KOPT-K1 (cell line): ENCODE results near the gene HBA1.
"Not testable (repeated sequence)": the region's sequence is repeated elsewhere in the genome, so short reads cannot be mapped to it uniquely, and the experiment has no call there.

Source experiments
- H3K27ac ChIP-seq: fragments of 200-600 bp; sonication (generic); 2 replicates; pipeline ENCODE4 v1.5.1; 2016; ENCODE audit warnings: antibody characterized with exemption, mild to moderate bottlenecking, low read depth, low read length; ENCODE audit not compliant: poor library complexity, severe bottlenecking
- H3K36me3 ChIP-seq: fragments of 200-600 bp; sonication (generic); 2 replicates; pipeline ENCODE4 v1.5.1; 2017; ENCODE audit warnings: antibody characterized with exemption, mild to moderate bottlenecking, low read length, moderate library complexity; ENCODE audit not compliant: insufficient read depth
- H3K9me3 ChIP-seq: fragments of 200-600 bp; sonication (generic); 2 replicates; pipeline ENCODE4 v1.5.1; 2017; ENCODE audit warnings: antibody characterized with exemption, low read length, mild to moderate bottlenecking; ENCODE audit not compliant: insufficient read depth, poor library complexity, severe bottlenecking

Gene HBA1

DNA sequence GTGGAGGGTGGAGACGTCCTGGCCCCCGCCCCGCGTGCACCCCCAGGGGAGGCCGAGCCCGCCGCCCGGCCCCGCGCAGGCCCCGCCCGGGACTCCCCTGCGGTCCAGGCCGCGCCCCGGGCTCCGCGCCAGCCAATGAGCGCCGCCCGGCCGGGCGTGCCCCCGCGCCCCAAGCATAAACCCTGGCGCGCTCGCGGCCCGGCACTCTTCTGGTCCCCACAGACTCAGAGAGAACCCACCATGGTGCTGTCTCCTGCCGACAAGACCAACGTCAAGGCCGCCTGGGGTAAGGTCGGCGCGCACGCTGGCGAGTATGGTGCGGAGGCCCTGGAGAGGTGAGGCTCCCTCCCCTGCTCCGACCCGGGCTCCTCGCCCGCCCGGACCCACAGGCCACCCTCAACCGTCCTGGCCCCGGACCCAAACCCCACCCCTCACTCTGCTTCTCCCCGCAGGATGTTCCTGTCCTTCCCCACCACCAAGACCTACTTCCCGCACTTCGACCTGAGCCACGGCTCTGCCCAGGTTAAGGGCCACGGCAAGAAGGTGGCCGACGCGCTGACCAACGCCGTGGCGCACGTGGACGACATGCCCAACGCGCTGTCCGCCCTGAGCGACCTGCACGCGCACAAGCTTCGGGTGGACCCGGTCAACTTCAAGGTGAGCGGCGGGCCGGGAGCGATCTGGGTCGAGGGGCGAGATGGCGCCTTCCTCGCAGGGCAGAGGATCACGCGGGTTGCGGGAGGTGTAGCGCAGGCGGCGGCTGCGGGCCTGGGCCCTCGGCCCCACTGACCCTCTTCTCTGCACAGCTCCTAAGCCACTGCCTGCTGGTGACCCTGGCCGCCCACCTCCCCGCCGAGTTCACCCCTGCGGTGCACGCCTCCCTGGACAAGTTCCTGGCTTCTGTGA, at the start of gene HBA1:
Gene HBA1 (plus strand): TSS at position 204 of the 906 bp plus-strand sequence. CDS start 37 bp downstream, at position 241.
- not testable (repeated sequence) for H3K36me3 ChIP-seq, H3K27ac ChIP-seq, H3K9me3 ChIP-seq

DNA sequence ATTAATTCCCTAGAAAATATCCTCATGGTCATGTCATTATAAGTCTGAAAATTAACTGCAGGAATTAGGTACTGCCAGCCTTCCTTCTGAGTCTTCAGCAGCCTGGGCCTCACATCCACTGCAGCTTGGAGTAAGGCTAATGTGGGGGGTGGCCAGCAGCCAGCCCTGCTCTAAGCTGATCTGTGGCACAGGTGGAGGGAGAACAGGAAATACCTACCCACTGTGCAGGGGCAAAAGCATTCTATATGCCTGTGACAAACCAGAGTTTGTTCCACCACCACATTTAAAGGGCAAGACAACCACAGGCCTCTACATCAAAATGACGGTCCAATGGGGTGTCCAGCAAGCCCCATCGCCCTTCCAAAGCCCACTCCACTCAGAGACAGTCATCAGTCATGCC, 47.4 kb upstream of the HBA1 start:
- H3K27ac ChIP-seq: peak overlapping the region; percentile 41
- H3K36me3 ChIP-seq: peaks cover 8% of the 10 kb centered on the region; the same call in 1 of the 2 replicates
- H3K9me3 ChIP-seq: no peaks in the 10 kb centered on the region

GRCh38 chr16:130533-131173, 45.8 kb upstream of the HBA1 start:
- Histone ChIP-seq H3K36me3 (no peaks in the 10 kb centered on the region), H3K9me3 (no peaks in the 10 kb centered on the region), H3K27ac (no peak overlapping the region)

DNA sequence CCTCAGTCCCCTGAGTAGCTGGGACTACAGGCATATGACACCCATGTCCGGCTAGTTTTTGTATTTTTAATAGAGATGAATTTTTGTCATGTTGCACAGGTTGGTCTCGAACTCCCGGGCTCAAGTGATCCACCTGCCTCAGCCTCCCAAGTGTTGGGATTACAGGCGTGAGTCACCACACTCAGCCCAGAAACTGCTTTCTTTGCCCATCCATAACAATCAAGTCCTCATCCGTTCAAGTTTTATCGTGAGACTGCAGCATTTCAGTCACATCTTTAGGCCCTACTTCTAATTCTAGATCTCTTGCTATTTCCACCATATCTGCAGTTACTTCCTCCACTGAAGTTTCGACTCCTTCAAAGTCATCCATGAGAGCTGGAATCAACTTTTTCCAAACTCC, 44.4 kb upstream of the HBA1 start:
- H3K36me3 ChIP-seq: no peaks in the 10 kb centered on the region
- H3K9me3 ChIP-seq: no peaks in the 10 kb centered on the region
- no peak overlapping the region for H3K27ac ChIP-seq

GRCh38 chr16:133716-134115, 42.8 kb upstream of the HBA1 start:
- H3K9me3 ChIP-seq: no peaks in the 10 kb centered on the region
- no peaks in the 10 kb centered on the region for H3K36me3 ChIP-seq

DNA sequence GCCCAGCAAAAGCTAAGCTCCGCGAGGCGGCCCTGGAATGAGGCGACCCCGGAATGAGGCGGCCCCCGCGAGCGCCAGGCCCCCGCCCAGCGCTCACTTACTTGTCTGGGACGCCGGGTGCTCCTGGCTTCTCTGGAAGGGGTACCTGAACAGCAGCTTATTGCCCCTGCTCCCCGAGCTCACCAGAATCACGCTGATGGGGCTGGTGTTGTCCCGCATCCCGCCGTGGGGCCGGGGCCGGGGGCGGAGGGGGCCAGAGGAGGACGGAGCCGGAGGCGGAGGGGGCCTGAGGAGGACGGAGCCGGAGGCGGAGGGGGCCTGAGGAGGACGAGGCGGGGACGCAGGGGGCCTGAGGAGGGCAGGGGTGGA, 38.4 kb upstream of the HBA1 start:
- no peaks in the 10 kb centered on the region for H3K36me3 ChIP-seq
- peak overlapping the region; percentile 77 for H3K27ac ChIP-seq
- H3K9me3 ChIP-seq: no peaks in the 10 kb centered on the region

More at GRCh38 chr16:133716-134115, 42.8 kb upstream of the HBA1 start:
- no peak overlapping the region for H3K27ac ChIP-seq

DNA sequence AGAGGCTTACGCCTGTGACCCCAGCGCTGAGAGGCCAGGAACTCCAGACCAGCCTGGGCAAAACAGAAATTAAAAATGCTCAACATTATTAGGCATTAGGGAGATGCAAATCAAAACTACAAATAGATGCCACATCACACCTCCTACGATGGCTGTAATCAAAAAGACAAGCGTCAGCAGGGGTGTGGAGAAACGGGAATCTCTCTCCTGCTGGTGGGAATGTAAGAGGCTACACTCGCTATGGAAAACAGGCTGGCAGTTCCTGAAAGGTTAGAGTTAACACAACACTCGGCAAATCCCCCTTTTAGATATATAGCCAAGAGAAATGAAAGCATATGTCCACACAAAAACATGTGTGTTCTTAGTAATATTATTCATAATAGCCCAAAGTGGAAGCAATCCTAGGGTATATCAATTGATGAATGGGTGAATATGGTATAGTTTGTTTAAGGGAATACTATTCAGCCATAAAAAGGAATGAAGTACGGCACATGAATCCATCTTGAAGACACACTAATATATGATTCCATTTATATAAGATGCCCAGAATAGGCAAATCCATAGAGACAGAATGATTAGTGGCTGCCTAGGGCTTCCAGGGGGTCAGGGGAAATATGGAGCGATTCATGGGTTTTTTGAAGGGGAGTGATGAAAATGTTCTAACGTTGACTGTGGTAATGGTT, 36.2 kb upstream of the HBA1 start:
- Histone ChIP-seq H3K27ac (no peak overlapping the region), H3K9me3 (no peaks in the 10 kb centered on the region), H3K36me3 (no peaks in the 10 kb centered on the region)

GRCh38 chr16:142405-142967, 34.0 kb upstream of the HBA1 start:
- Histone ChIP-seq H3K36me3 (no peaks in the 10 kb centered on the region), H3K9me3 (no peaks in the 10 kb centered on the region), H3K27ac (no peak overlapping the region)

DNA sequence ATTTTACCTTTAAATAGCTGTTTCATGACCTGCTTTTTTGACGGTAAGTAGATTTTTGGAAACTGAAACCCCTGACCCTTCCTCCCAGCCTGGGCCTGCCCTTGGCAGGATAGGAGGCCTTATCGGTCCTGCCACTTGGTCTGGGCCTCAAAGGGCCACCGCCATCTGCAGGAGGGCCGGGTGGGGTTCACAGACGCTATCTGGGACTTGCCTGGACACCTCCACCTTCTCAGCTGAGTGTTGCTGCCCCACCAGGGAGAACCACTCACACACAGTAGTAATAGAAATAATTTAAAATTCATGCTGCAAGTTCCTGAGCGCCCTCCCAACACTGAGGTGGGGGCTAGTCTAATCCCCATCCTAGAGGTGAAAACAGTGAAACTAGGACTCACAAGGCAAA, 33.4 kb upstream of the HBA1 start:
- H3K27ac ChIP-seq: no peak overlapping the region
- H3K9me3 ChIP-seq: no peaks in the 10 kb centered on the region
- no peaks in the 10 kb centered on the region for H3K36me3 ChIP-seq

GRCh38 chr16:143456-143855, 33.0 kb upstream of the HBA1 start:
- H3K27ac ChIP-seq: no peak overlapping the region
- no peaks in the 10 kb centered on the region for H3K9me3 ChIP-seq
- H3K36me3 ChIP-seq: no peaks in the 10 kb centered on the region

GRCh38 chr16:144797-145252, 31.7 kb upstream of the HBA1 start:
- H3K27ac ChIP-seq: no peak overlapping the region
- H3K36me3 ChIP-seq: no peaks in the 10 kb centered on the region
- H3K9me3 ChIP-seq: no peaks in the 10 kb centered on the region

- H3K9me3 ChIP-seq: no peaks in the 10 kb centered on the region
- no peaks in the 10 kb centered on the region for H3K36me3 ChIP-seq
Observed at GRCh38 chr16:146646-147045, 29.8 kb upstream of the HBA1 start.

DNA sequence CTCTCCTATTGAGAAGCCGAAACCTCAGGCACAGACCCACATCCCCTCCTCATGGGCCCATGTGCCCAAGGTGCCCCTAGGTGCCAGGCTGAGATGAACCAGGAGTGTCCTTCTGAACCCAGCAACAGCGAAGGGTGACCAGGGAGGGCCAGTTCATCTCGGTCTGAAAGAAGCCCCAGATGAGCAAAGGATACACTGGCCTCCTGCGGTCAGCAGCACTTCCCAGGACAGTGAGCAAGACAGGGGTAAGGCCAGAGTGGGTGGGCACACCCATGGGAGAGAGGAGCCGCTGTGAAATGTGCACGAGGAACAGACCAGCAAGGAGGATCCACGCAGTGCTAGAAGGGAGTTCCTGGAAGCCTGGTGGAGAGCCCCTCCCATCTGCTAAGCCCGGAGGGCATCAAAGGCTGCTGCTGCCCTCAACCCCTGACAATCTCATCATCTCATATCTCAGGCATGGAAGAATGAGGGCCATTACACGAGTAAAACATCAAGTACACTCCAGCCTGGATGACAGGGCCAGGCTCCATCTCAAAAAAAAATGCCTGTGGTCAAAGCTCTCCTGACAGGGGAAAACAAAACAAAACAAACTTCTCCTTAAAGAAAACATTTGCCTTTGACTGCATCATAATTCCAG, 27.3 kb upstream of the HBA1 start:
- no peaks in the 10 kb centered on the region for H3K9me3 ChIP-seq
- no peaks in the 10 kb centered on the region for H3K36me3 ChIP-seq
- no peak overlapping the region for H3K27ac ChIP-seq

More at GRCh38 chr16:146646-147045, 29.8 kb upstream of the HBA1 start:
- no peak overlapping the region for H3K27ac ChIP-seq

- Histone ChIP-seq H3K9me3 (no peaks in the 10 kb centered on the region), H3K36me3 (no peaks in the 10 kb centered on the region), H3K27ac (no peak within 1 kb of the TSS)
Observed at GRCh38 chr16:152141-153128, 24.0 kb upstream of the HBA1 start, which contains the start of gene HBZ. Gene HBZ, plus strand, starts transcription at chr16:152644. Its CDS starts 266 bp downstream, at chr16:152910.
